Measurements from ENCODE around the gene BAG5. TPM values are rescaled to one million over a fixed set of nuclear protein-coding genes. Genes with fewer than 3 reads are reported as not detected.
A peak's percentile ranks its signal among the peaks of the same experiment; 100 is the strongest.
"Not testable (repeated sequence)": the region's sequence is repeated elsewhere in the genome, so short reads cannot be mapped to it uniquely, and the experiment has no call there.

The BAG5 gene
- total RNA-seq, 2 experiments from 2014 or later, result 23.2 to 23.8 TPM

DNA sequence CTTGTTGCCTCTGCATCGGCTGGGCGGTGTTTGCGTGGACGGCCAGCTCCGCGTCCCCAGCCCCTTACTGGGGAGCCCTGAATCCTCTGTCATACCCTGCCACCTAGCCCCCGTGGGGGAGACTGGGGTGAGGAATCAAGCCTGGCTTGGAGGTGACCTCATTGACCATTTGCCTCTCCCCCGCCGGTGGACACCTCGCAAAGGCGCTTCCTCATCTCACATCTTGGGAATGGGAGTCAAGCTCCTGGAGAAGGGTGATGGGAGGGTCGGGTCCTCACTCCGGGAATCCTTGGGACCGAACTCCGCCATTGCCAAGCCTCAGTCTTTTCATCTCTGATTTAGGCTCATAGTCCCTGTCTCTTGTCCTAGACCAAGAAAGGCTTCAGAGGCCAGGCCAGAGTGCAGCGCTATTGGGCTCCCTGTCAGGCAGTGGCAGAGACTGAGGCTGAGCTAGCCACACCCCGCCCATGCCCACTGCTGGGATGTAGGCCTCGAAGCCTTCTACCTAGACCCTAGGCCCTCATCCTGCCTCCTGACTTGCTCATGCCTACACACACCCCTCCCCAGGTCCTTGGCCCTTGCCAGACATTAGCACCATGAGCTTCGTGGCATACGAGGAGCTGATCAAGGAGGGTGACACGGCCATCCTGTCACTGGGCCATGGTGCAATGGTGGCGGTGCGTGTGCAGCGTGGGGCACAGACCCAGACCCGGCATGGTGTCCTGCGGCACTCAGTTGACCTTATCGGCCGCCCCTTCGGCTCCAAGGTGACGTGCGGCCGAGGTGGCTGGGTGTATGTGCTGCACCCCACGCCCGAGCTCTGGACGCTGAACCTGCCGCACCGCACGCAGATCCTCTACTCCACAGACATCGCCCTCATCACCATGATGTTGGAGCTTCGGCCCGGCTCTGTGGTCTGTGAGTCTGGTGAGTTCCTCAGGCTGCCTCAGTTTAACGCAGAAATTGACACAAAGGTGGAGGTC is 32.8 kb downstream of the BAG5 start:
- H3K4me1 Mint-ChIP-seq (ENCODE audit: low read depth), result peaks cover 37% of the 10 kb centered on the region
- POLR2A ChIA-PET, result interaction anchor here (1.1 kb wide), 1 partner anchor 32 kb away, joined by 4 read pairs; the partner anchor contains the start of gene BAG5
- H3K4me3 Mint-ChIP-seq, result peak overlapping the region; percentile 94
- H3K36me3 Mint-ChIP-seq, result peaks cover 4% of the 10 kb centered on the region
- intact Hi-C loops (cut with micrococcal nuclease), result loop anchor here (2.0 to 10.0 kb wide), 2 partner anchors 33 to 195 kb away; partner anchors contain the start of genes BAG5, COA8 and EIF5
- peak overlapping the region; percentile 78 for H3K27ac Mint-ChIP-seq
- H3K9me3 Mint-ChIP-seq, result no peaks in the 10 kb centered on the region
- no peak for DNase-seq
- no peaks in the 10 kb centered on the region for H3K27me3 Mint-ChIP-seq
- CTCF ChIA-PET, result interaction anchor here (0.9 to 4.7 kb wide), 4 partner anchors 9 to 21 kb away, joined by 3 to 38 read pairs (median 4); no protein-coding TSS in a partner anchor

DNA sequence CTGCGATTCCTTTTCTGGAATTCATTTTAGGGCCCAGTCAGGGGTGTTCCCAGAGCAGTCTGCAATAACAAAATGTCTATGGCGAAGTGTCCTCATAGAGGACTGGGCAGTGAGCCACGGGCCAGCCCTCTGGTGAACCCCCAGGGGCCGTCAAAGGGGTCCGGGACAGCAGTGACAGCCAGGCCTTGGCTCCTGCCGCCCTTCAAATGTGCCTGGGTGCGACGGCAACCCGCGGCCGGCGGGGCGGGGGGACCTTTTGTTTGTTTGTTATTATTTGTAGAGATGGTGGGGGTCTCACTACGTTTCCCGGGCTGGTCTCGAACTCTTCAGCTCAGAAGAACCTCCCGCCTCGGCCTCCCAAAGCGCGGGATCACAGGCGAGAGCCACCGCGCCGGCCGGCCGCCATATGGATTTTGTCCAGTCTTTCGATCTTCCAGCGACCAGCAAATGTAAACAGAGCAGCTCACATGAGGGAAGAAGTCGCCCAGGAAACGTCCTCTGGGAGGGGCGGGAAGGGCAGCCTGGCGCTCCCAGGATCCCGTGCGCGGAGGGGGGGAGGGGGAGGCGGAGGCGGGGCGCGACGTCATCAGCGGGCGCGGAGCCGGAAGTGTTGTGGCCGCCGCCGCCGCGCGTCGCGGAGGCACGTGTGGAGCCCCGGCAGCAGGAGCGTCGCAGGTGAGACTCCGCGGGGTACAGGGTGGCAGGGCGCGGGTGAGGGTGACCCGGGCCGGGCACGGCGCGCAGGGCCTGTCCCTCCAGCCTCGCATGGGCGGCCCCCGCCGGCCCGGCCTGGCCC is 33.7 kb downstream of the BAG5 start, which contains the start of gene TRMT61A:
Gene TRMT61A, plus strand, starts transcription at position 610 of the 796 bp plus-strand sequence. CDS start 783 bp downstream, outside the sequence.
- Mint-ChIP-seq H3K36me3 (peaks cover 4% of the 10 kb centered on the region), H3K4me1 (ENCODE audit: low read depth) (peaks cover 37% of the 10 kb centered on the region), H3K9me3 (no peaks in the 10 kb centered on the region), H3K27me3 (peaks cover under 1% of the 10 kb centered on the region), H3K4me3 (peak within 1 kb of the TSS; percentile 94), H3K27ac (peak within 1 kb of the TSS; percentile 85)
- CTCF ChIA-PET, result interaction anchor here (1.3 to 4.7 kb wide), 3 partner anchors 8 to 17 kb away, joined by 4 to 38 read pairs (median 5); no protein-coding TSS in a partner anchor
- intact Hi-C loops (cut with micrococcal nuclease), result loop anchor here (2.0 to 10.0 kb wide), 2 partner anchors 34 to 194 kb away; partner anchors contain the start of genes BAG5, COA8 and EIF5
- POLR2A ChIA-PET, result interaction anchor here (1.1 kb wide), 1 partner anchor 33 kb away, joined by 4 read pairs; the partner anchor contains the start of gene BAG5
- peak; percentile 88 for DNase-seq

DNA sequence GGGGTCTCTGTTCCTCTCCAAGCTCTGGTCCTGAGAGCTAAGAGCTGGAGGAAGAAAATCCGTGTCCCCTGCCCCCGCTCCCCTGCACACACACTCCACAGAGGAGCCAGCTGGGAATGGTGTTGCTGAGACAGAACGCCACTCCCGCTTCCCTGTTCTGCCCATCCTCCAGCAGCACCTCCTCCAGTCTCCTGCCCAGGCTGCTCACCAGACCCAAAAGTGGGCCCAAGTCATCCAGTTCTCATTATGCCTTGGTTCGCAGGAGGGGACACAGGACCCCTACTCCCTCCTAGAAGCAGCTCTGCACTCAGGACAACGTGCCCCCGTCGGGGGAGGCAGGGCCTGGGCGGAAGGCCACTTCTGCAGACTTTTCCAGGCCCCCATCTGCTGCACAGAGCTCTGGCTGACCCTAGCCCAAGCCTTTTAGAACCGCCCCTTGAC is 34.3 kb downstream of the BAG5 start:
- peak overlapping the region; percentile 85 for H3K27ac Mint-ChIP-seq
- no peaks in the 10 kb centered on the region for H3K9me3 Mint-ChIP-seq
- H3K36me3 Mint-ChIP-seq, result peaks cover 4% of the 10 kb centered on the region
- peaks cover 40% of the 10 kb centered on the region for H3K4me1 Mint-ChIP-seq (ENCODE audit: low read depth)
- DNase-seq, result no peak
- H3K4me3 Mint-ChIP-seq, result peak overlapping the region; percentile 94
- POLR2A ChIA-PET, result interaction anchor here (1.1 to 1.3 kb wide), 2 partner anchors 11 to 34 kb away, joined by 3 to 4 read pairs; partner anchors contain the start of gene BAG5
- CTCF ChIA-PET, result interaction anchor here (1.6 to 4.7 kb wide), 2 partner anchors 10 to 18 kb away, joined by 5 to 38 read pairs; no protein-coding TSS in a partner anchor
- H3K27me3 Mint-ChIP-seq, result peaks cover 4% of the 10 kb centered on the region
- intact Hi-C loops (cut with micrococcal nuclease), result loop anchor here (2.0 to 10.0 kb wide), 2 partner anchors 35 to 193 kb away; partner anchors contain the start of genes BAG5, COA8 and EIF5

DNA sequence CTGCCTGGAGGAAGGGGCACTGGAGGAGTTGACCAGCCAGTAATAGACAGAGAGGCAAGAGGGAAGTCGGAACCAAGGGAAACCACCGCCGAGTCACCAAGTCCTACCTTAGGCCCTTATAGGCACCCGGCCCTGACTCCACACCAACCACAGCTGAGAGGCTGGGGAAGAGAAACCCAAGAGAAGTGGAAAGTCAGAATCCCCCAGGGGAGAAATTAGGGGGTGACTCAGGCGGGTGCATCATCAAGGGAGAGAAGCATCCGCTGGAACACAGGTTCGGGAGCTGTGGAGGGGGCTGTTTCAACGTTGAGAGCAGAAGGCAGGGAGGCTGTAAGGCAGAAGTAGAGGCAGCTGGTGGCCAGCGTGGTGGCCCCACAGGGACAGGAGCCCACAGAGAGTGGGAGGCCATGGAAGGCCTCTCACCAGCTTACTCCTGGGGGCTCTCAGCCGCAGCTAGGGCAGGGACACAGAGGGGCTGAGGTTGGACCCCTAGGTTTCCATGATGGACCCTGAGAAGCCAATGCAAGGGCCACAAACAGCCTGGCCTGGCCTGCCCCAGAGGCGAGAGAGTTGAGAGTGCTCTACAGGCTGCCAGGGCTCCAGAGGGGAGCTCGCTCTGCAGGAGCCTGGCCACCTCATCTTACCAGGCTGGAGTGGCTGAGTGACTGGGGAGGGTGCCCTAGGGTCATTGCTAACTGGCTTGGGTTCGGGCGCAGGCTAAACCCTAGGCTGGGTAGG is 34.9 kb downstream of the BAG5 start:
- peak overlapping the region; percentile 30 for H3K27ac Mint-ChIP-seq
- ChIA-PET CTCF (interaction anchor here (1.6 to 4.7 kb wide), 2 partner anchors 9 to 19 kb away, joined by 5 to 38 read pairs; no protein-coding TSS in a partner anchor), POLR2A (interaction anchor here (1.3 kb wide), 1 partner anchor 11 kb away, joined by 3 read pairs; no protein-coding TSS in a partner anchor)
- H3K4me3 Mint-ChIP-seq, result peak overlapping the region; percentile 53
- peaks cover 4% of the 10 kb centered on the region for H3K27me3 Mint-ChIP-seq
- intact Hi-C loops (cut with micrococcal nuclease), result loop anchor here (2.0 to 10.0 kb wide), 2 partner anchors 35 to 193 kb away; partner anchors contain the start of genes BAG5, COA8 and EIF5
- peaks cover 4% of the 10 kb centered on the region for H3K36me3 Mint-ChIP-seq
- peaks cover 40% of the 10 kb centered on the region for H3K4me1 Mint-ChIP-seq (ENCODE audit: low read depth)
- H3K9me3 Mint-ChIP-seq, result no peaks in the 10 kb centered on the region
- DNase-seq, result peak; percentile 61

DNA sequence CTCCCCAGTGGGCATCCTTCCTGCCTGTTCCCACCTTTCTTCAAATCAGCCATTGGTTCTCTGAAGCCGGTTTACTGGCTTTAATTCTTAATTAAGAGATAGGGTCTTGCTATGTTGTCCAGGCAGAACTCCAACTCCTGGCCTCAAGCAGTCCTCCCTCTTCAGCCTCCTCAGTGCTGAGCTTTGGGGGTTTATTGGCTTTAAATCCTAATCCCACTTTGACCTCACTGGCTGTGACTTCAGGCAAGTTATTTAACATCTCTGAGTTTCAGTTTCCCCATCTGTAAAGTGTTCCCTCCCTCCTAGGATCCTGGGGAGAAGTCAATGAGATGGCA is 35.6 kb downstream of the BAG5 start:
- Mint-ChIP-seq H3K27ac (peak overlapping the region; percentile 30), H3K27me3 (peaks cover 5% of the 10 kb centered on the region), H3K9me3 (no peaks in the 10 kb centered on the region), H3K4me3 (peak overlapping the region; percentile 53), H3K36me3 (peaks cover 4% of the 10 kb centered on the region), H3K4me1 (ENCODE audit: low read depth) (peaks cover 40% of the 10 kb centered on the region)
- DNase-seq, result no peak
- intact Hi-C loops (cut with micrococcal nuclease), result loop anchor here (10.0 kb wide), 1 partner anchor 192 kb away; the partner anchor contains the start of gene EIF5
- ChIA-PET POLR2A (no interaction called here), CTCF (interaction anchor here (1.6 to 4.7 kb wide), 2 partner anchors 8 to 19 kb away, joined by 5 to 38 read pairs; no protein-coding TSS in a partner anchor)

DNA sequence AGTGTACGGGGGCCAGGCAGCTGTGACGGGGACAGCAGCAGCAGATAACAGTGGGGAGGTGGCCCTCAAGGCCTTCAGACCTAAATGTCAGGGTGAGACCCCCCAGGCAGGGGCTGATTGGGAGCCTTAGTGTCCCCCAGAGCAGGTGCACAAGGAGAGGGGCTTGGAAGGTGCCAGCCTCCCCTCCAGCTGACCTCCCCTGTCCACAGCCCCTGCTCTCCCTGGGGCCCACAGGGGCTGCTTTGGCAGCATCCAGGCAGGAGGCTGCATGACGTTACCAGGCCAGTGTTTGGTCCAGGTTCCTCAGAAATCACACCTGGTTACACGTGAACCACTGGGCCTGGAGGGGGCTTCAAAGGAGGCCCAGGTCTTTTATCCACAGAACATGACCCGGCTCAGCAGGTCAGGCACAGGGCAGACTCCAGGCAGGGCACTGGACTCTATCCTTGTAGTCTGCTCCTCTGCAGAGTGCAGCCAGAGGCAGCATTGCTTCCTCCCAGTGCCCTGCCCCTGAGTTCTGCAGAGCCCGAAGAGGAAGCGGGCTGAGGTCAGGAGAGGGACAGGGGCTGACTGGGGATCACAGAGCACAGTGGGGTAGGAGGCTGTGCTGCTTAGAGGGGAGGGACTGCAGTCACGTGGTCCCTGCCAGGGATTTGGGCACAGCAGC is 36.1 kb downstream of the BAG5 start:
- ChIA-PET POLR2A (no interaction called here), CTCF (interaction anchor here (4.7 kb wide), 1 partner anchor 8 kb away, joined by 38 read pairs; no protein-coding TSS in a partner anchor)
- Mint-ChIP-seq H3K9me3 (no peaks in the 10 kb centered on the region), H3K4me1 (ENCODE audit: low read depth) (peaks cover 37% of the 10 kb centered on the region), H3K4me3 (no peak overlapping the region), H3K27ac (no peak overlapping the region), H3K36me3 (peaks cover 3% of the 10 kb centered on the region), H3K27me3 (peaks cover 5% of the 10 kb centered on the region)
- no peak for DNase-seq
- intact Hi-C loops (cut with micrococcal nuclease), result loop anchor here (10.0 kb wide), 1 partner anchor 192 kb away; the partner anchor contains the start of gene EIF5

DNA sequence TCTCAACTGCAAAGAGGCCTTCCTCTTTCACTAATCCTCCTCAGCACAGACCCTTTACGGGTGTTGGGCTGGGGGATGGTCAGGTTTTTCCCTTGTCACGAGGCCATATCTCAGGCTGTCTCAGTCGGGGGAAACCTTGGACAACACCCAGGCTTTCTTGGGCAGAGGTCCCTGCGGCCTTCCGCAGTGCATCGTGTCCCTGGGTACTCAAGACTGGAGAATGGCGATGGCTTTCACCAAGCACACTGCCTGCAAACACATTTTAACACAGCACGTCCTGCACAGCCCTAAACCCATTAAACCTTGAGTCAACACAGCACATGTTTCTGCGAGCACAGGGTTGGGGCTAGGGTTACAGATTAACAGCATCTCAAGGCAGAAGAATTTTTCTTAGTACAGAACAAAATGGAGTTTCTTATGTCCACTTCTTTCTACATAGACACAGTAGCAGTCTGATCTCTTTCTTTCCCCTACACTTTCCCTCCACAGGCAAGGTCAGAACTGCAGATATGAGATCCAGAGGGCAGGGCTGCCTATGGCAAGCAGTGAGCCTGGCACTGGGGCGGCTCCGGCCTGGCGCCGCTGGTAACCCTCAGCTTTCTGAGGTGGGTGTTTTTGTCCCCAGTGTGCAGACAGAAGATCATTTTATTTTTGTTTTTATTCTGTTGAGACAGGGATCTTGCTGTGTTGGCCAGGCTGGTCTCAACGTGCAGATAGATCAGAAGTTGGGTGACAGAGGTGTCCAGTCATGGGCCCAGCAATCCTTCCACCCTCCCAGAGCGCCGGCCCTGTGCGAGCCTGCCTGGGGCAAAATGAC is 36.8 kb downstream of the BAG5 start:
- H3K27me3 Mint-ChIP-seq, H3K36me3 Mint-ChIP-seq, H3K9me3 Mint-ChIP-seq, H3K4me3 Mint-ChIP-seq, CTCF ChIA-PET, H3K27ac Mint-ChIP-seq, DNase-seq: not testable (repeated sequence)
- H3K4me1 Mint-ChIP-seq (ENCODE audit: low read depth), result peaks cover 30% of the 10 kb centered on the region
- POLR2A ChIA-PET, result interaction anchor here (0.6 kb wide), 1 partner anchor 136 kb away, joined by 3 read pairs; no protein-coding TSS in a partner anchor
- intact Hi-C loops (cut with micrococcal nuclease), result loop anchor here (10.0 kb wide), 1 partner anchor 191 kb away; the partner anchor contains the start of gene EIF5

DNA sequence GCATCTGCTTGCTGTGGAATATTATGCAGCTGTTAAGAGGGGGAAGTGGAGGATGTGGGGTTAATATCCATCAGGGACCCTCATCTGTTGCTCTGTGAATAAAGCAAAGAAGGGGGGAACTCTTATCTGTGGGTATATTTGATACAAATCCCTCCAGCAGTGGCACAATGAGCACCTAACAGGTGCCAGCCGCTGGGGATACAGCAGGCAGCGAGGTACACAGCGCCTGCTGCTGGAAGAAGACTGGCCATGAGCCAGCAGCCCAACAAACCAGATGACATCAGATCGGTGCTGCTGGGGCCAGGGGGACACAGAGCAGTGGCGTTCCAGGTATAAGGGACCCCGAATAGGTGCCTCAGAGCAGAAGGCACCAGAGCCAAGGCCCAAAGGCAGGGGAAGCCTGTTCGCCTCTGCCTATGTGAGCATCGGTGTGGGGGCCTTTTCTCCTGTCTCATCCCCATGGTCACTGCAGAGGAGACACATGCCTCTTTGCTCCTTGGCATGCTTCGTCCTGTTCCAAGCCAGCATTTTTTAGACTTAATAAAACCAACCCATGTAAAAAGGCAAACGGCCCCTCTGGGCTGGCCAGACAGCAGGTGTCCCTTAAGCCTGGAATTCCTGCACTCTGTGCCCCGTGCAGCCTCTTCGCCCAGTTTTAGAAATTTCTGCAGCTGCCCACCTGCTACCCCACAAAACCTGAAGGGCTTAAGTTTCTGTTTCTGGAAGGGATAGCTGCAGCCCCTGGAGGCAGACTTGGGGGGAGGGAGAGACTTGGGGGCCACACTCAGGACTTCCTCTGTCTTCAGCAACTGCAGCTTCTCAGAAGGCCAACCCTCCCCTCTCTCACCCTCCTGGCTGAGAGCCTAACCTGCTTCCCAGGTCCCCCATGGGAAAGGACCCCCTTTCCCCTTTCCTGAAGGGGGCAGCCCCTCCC is 38.2 kb downstream of the BAG5 start:
- Mint-ChIP-seq H3K36me3 (no peaks in the 10 kb centered on the region), H3K4me1 (ENCODE audit: low read depth) (peaks cover 23% of the 10 kb centered on the region), H3K9me3 (no peaks in the 10 kb centered on the region), H3K27me3 (peaks cover 5% of the 10 kb centered on the region), H3K27ac (no peak overlapping the region), H3K4me3 (no peak overlapping the region)
- CTCF ChIA-PET, result no interaction called here
- DNase-seq, result no peak
- POLR2A ChIA-PET, result no interaction called here
- intact Hi-C loops (cut with micrococcal nuclease), result loop anchor here (10.0 kb wide), 1 partner anchor 189 kb away; the partner anchor contains the start of gene EIF5

DNA sequence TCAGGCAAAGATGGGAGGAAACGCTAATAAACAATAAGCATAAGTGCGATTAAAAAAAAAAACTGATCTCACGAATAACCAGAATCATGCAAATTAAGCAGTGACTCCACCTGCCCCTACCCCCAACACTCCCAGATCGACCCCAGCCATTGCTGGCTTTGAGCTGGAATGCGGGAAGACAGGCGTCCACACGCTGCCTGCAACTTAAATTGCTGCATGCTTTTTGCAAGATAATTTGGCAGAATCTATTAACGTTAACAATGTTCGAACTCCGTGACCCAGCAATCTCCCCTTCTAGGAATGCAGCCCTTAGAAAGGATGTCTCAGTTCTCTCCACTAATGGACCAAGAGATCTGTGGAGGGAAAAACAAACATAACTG is 38.9 kb downstream of the BAG5 start:
- no peak overlapping the region for H3K4me3 Mint-ChIP-seq

More for the DNA sequence above, 38.9 kb downstream of the BAG5 start:
- H3K27me3 Mint-ChIP-seq, result peaks cover 5% of the 10 kb centered on the region
- no peaks in the 10 kb centered on the region for H3K9me3 Mint-ChIP-seq
- H3K4me1 Mint-ChIP-seq (ENCODE audit: low read depth), result peaks cover 21% of the 10 kb centered on the region
- no peak overlapping the region for H3K27ac Mint-ChIP-seq
- CTCF ChIA-PET, result no interaction called here
- POLR2A ChIA-PET, result no interaction called here
- intact Hi-C loops (cut with micrococcal nuclease), result loop anchor here (10.0 kb wide), 1 partner anchor 189 kb away; the partner anchor contains the start of gene EIF5
- DNase-seq, result no peak
- no peaks in the 10 kb centered on the region for H3K36me3 Mint-ChIP-seq
